Mucosa of stomach (tissue), 1 donor: ENCODE data around the gene PHACTR1.
"Not testable (repeated sequence)": the region's sequence is repeated elsewhere in the genome, so short reads cannot be mapped to it uniquely, and the experiment has no call there.

ENCODE experiments used
- H3K27me3 ChIP-seq: one replicate; pipeline ENCODE4 v1.7.0; 2013; ENCODE audit warnings: mild to moderate bottlenecking, low read length; ENCODE audit not compliant: control insufficient read depth, insufficient read depth
- H3K36me3 ChIP-seq: one replicate; pipeline ENCODE4 v1.7.0; 2013; ENCODE audit warnings: low read length; ENCODE audit not compliant: control insufficient read depth, insufficient read depth
- H3K4me1 ChIP-seq: one replicate; pipeline ENCODE4 v1.7.0; 2013; ENCODE audit warnings: mild to moderate bottlenecking, low read length; ENCODE audit not compliant: control insufficient read depth, insufficient read depth
- H3K4me3 ChIP-seq: one replicate; pipeline ENCODE4 v1.7.0; 2013; ENCODE audit warnings: low read length
- H3K9ac ChIP-seq: one replicate; pipeline ENCODE4 v1.7.0; 2013; ENCODE audit warnings: mild to moderate bottlenecking, low read length, moderate library complexity
- H3K9me3 ChIP-seq: one replicate; pipeline ENCODE4 v1.7.0; 2013; ENCODE audit warnings: mild to moderate bottlenecking, low read length, moderate library complexity; ENCODE audit not compliant: control insufficient read depth
- donor health status: Pancreatic carcinoma.

The PHACTR1 gene

GRCh38 chr6:12750416-12750815 is 33.8 kb downstream of the PHACTR1 start:
- no peak overlapping the region for H3K9ac ChIP-seq
- no peaks in the 10 kb centered on the region for H3K4me1 ChIP-seq
- no peaks in the 10 kb centered on the region for H3K9me3 ChIP-seq
- H3K36me3 ChIP-seq: no peaks in the 10 kb centered on the region
- H3K27me3 ChIP-seq: peaks cover 22% of the 10 kb centered on the region
- H3K4me3 ChIP-seq: no peak overlapping the region

- no peak overlapping the region for H3K9ac ChIP-seq
- no peaks in the 10 kb centered on the region for H3K36me3 ChIP-seq
- no peaks in the 10 kb centered on the region for H3K4me1 ChIP-seq
- H3K9me3 ChIP-seq: no peaks in the 10 kb centered on the region
- no peak overlapping the region for H3K4me3 ChIP-seq
- peaks cover 22% of the 10 kb centered on the region for H3K27me3 ChIP-seq
These were observed 35.2 kb downstream of the PHACTR1 start for GRCh38 chr6:12751694-12752325.

GRCh38 chr6:12753036-12753435 is 36.5 kb downstream of the PHACTR1 start:
- Histone ChIP-seq H3K27me3 (peaks cover 21% of the 10 kb centered on the region), H3K36me3 (no peaks in the 10 kb centered on the region), H3K4me3 (no peak overlapping the region), H3K9ac (no peak overlapping the region), H3K9me3 (no peaks in the 10 kb centered on the region), H3K4me1 (no peaks in the 10 kb centered on the region)

GRCh38 chr6:12760226-12760625 is 43.7 kb downstream of the PHACTR1 start:
- Histone ChIP-seq H3K27me3 (no peaks in the 10 kb centered on the region), H3K4me3 (no peak overlapping the region), H3K36me3 (no peaks in the 10 kb centered on the region), H3K9me3 (no peaks in the 10 kb centered on the region), H3K4me1 (no peaks in the 10 kb centered on the region), H3K9ac (no peak overlapping the region)

GRCh38 chr6:12760911-12761310 is 44.3 kb downstream of the PHACTR1 start:
- H3K27me3 ChIP-seq: no peaks in the 10 kb centered on the region
- H3K9me3 ChIP-seq: no peaks in the 10 kb centered on the region
- H3K36me3 ChIP-seq: no peaks in the 10 kb centered on the region
- H3K4me3 ChIP-seq: no peak overlapping the region
- no peaks in the 10 kb centered on the region for H3K4me1 ChIP-seq
- H3K9ac ChIP-seq: no peak overlapping the region

- no peaks in the 10 kb centered on the region for H3K27me3 ChIP-seq
- H3K4me3 ChIP-seq: no peak overlapping the region
- H3K4me1 ChIP-seq: no peaks in the 10 kb centered on the region
- H3K9ac ChIP-seq: no peak overlapping the region
- no peaks in the 10 kb centered on the region for H3K9me3 ChIP-seq
- H3K36me3 ChIP-seq: no peaks in the 10 kb centered on the region
These were observed 45.0 kb downstream of the PHACTR1 start for GRCh38 chr6:12761376-12762115.

GRCh38 chr6:12762731-12763434 is 46.3 kb downstream of the PHACTR1 start:
- H3K27me3 ChIP-seq, H3K9me3 ChIP-seq, H3K4me3 ChIP-seq, H3K9ac ChIP-seq, H3K4me1 ChIP-seq, H3K36me3 ChIP-seq: not testable (repeated sequence)

GRCh38 chr6:12766365-12766764 is 49.8 kb downstream of the PHACTR1 start:
- H3K9me3 ChIP-seq: no peaks in the 10 kb centered on the region
- H3K9ac ChIP-seq: no peak overlapping the region
- H3K4me3 ChIP-seq: no peak overlapping the region
- H3K36me3 ChIP-seq: no peaks in the 10 kb centered on the region
- no peaks in the 10 kb centered on the region for H3K27me3 ChIP-seq
- H3K4me1 ChIP-seq: no peaks in the 10 kb centered on the region

GRCh38 chr6:12767016-12767415 is 50.4 kb downstream of the PHACTR1 start:
- no peaks in the 10 kb centered on the region for H3K9me3 ChIP-seq
- no peak overlapping the region for H3K9ac ChIP-seq
- H3K4me3 ChIP-seq: no peak overlapping the region
- H3K27me3 ChIP-seq: no peaks in the 10 kb centered on the region
- H3K36me3 ChIP-seq: no peaks in the 10 kb centered on the region
- no peaks in the 10 kb centered on the region for H3K4me1 ChIP-seq

- Histone ChIP-seq H3K27me3 (no peaks in the 10 kb centered on the region), H3K9ac (no peak overlapping the region), H3K9me3 (no peaks in the 10 kb centered on the region), H3K36me3 (no peaks in the 10 kb centered on the region), H3K4me1 (no peaks in the 10 kb centered on the region), H3K4me3 (no peak overlapping the region)
These were observed 53.1 kb downstream of the PHACTR1 start for GRCh38 chr6:12769556-12770256.

GRCh38 chr6:12772416-12772815 is 55.8 kb downstream of the PHACTR1 start:
- H3K4me1 ChIP-seq: no peaks in the 10 kb centered on the region
- H3K36me3 ChIP-seq: no peaks in the 10 kb centered on the region
- H3K9ac ChIP-seq: no peak overlapping the region
- no peak overlapping the region for H3K4me3 ChIP-seq
- H3K9me3 ChIP-seq: no peaks in the 10 kb centered on the region
- H3K27me3 ChIP-seq: no peaks in the 10 kb centered on the region

GRCh38 chr6:12776291-12776690 is 59.7 kb downstream of the PHACTR1 start:
- H3K4me3 ChIP-seq: no peak overlapping the region
- no peaks in the 10 kb centered on the region for H3K27me3 ChIP-seq
- no peaks in the 10 kb centered on the region for H3K36me3 ChIP-seq
- H3K9ac ChIP-seq: no peak overlapping the region
- H3K9me3 ChIP-seq: no peaks in the 10 kb centered on the region
- H3K4me1 ChIP-seq: no peaks in the 10 kb centered on the region
